Endothelial cell of umbilical vein (primary cell): ENCODE measurements around the gene C10orf53. TPM values are rescaled to one million over a fixed set of nuclear protein-coding genes. Genes with fewer than 3 reads are reported as not detected.

ENCODE experiments used
- BruUV-seq: library from RNA; stranded (reverse); fragments of 400-500 nt; replicated peaks from 2 replicates; lab custom pipeline; 2021; lab: Mats Ljungman, UMichigan
- CTCF ChIA-PET: fragments of 300-600, 350-600 bp; sonication (Branson Sonifier 250); formaldehyde crosslinking; loops from one replicate; lab custom pipeline; 2021; ENCODE audit warnings: antibody characterized with exemption, inconsistent platforms; lab: Charles Lee
- POLR2A ChIA-PET: fragments of 300-600, 350-600 bp; sonication (Branson Sonifier 250); formaldehyde crosslinking; loops from one replicate; lab custom pipeline; 2021; ENCODE audit warnings: antibody characterized with exemption, inconsistent platforms; lab: Charles Lee
- DNase-seq: peaks from one replicate; pipeline ENCODE4 v3.0.0-alpha.2; 2011; ENCODE audit warnings: low read depth, low spot score
- FAIRE-seq: peaks from 2 replicates; lab custom pipeline; 2011; peaks lifted over from hg19 to GRCh38; lab: Jason Lieb, UNC
- H2AFZ ChIP-seq: 2 replicates; pipeline ENCODE4 v1.6.0; 2012; ENCODE audit warnings: low read depth, low read length, control low read depth, inconsistent platforms
- H3K27ac ChIP-seq: 2 replicates; pipeline ENCODE4 v1.5.1; 2011; ENCODE audit warnings: low read depth, mild to moderate bottlenecking, control low read depth, low read length, moderate library complexity; ENCODE audit not compliant: insufficient read depth
- H3K27me3 ChIP-seq, 2 experiments: 2 replicates each; pipeline versions ENCODE4 v1.6.0 to v1.6.1; 2011; ENCODE audit warnings: low read length in 2 of 2, mixed read lengths in 1 of 2; ENCODE audit not compliant: control insufficient read depth in 2 of 2, insufficient read depth in 2 of 2
- H3K36me3 ChIP-seq, 2 experiments: 2 replicates in 1 of 2; 3 replicates in 1 of 2; pipeline ENCODE4 v1.5.1; 2011; ENCODE audit warnings: low read length in 2 of 2, mild to moderate bottlenecking in 1 of 2, moderate library complexity in 1 of 2; ENCODE audit not compliant: control insufficient read depth in 2 of 2, insufficient read depth in 2 of 2; ENCODE audit errors: extremely low read depth in 1 of 2
- H3K4me1 ChIP-seq: 3 replicates; pipeline ENCODE4 v1.5.1; 2011; ENCODE audit warnings: mild to moderate bottlenecking, low read length; ENCODE audit not compliant: control insufficient read depth, insufficient read depth; ENCODE audit errors: extremely low read depth
- H3K4me2 ChIP-seq: 2 replicates; pipeline ENCODE4 v1.6.1; 2011; ENCODE audit warnings: low read length, control low read depth, mixed read lengths; ENCODE audit not compliant: insufficient read depth
- H3K4me3 ChIP-seq, 3 experiments: fragments of 200-600 bp in 1 of 3; sonication (generic), shearing (Covaris generic) in 1 of 3; replicated peaks in 1 of 3; 2 replicates each; pipeline ENCODE4 v1.5.1; 2011 to 2016; ENCODE audit warnings: control low read depth in 3 of 3, low read length in 3 of 3, mild to moderate bottlenecking in 2 of 3, inconsistent platforms in 1 of 3, low read depth in 1 of 3, moderate library complexity in 1 of 3; ENCODE audit not compliant: insufficient read depth in 1 of 3
- H3K79me2 ChIP-seq: 2 replicates; pipeline ENCODE4 v1.6.0; 2012; ENCODE audit warnings: low read length, inconsistent platforms; ENCODE audit not compliant: control insufficient read depth, insufficient read depth
- H3K9ac ChIP-seq: replicated peaks from 2 replicates; pipeline ENCODE3; 2011; ENCODE audit warnings: low read length, control low read depth; ENCODE audit not compliant: insufficient read depth; ENCODE audit errors: extremely low read depth
- H3K9me1 ChIP-seq: replicated peaks from 3 replicates; pipeline ENCODE4 v1.6.0; 2011; ENCODE audit warnings: mild to moderate bottlenecking, low read length; ENCODE audit not compliant: control insufficient read depth, insufficient read depth; ENCODE audit errors: extremely low read depth
- H3K9me3 ChIP-seq: replicated peaks from 2 replicates; pipeline ENCODE4 v1.5.1; 2012; ENCODE audit warnings: low read length, inconsistent platforms; ENCODE audit not compliant: control insufficient read depth, insufficient read depth
- H4K20me1 ChIP-seq: replicated peaks from 2 replicates; pipeline ENCODE3; 2011; ENCODE audit warnings: mild to moderate bottlenecking, low read length; ENCODE audit not compliant: control insufficient read depth, insufficient read depth; ENCODE audit errors: extremely low read depth
- CTCF ChIP-seq, 2 donors: IDR thresholded peaks; 1 replicate in 1 of 2; 2 replicates in 1 of 2; pipeline ENCODE4 v1.5.1; 2011; ENCODE audit warnings: low read length in 2 of 2, mild to moderate bottlenecking in 2 of 2, moderate library complexity in 2 of 2, control low read depth in 1 of 2, inconsistent platforms in 1 of 2, low read depth in 1 of 2; ENCODE audit not compliant: insufficient read depth in 1 of 2; ENCODE audit errors: extremely low read depth in 1 of 2
- EZH2 ChIP-seq: IDR thresholded peaks from 2 replicates; pipeline ENCODE4 v1.6.1; 2012; ENCODE audit warnings: borderline replicate concordance, low read depth, mild to moderate bottlenecking, moderate library complexity, low read length, inconsistent platforms; ENCODE audit not compliant: severe bottlenecking
- FOS ChIP-seq: IDR thresholded peaks from 2 replicates; pipeline ENCODE4 v1.6.1; 2011; ENCODE audit warnings: mild to moderate bottlenecking, low read length, moderate library complexity, borderline replicate concordance; ENCODE audit not compliant: insufficient read depth
- GATA2 ChIP-seq: IDR thresholded peaks from 2 replicates; pipeline ENCODE4 v1.7.0; 2011; ENCODE audit warnings: low read depth, mild to moderate bottlenecking, moderate library complexity, mixed read lengths, low read length; ENCODE audit not compliant: insufficient read length, insufficient read depth
- JUN ChIP-seq: IDR thresholded peaks from 2 replicates; pipeline ENCODE4 v1.6.1; 2011; ENCODE audit warnings: borderline replicate concordance, low read depth; ENCODE audit not compliant: insufficient read length, insufficient read depth
- MAX ChIP-seq: IDR thresholded peaks from 2 replicates; pipeline ENCODE4 v1.6.1; 2011; ENCODE audit not compliant: insufficient read depth, insufficient read length
- MYC ChIP-seq: IDR thresholded peaks from one replicate; pipeline ENCODE4 v1.6.1; 2011; ENCODE audit warnings: mild to moderate bottlenecking, low read depth, low read length
- POLR2A ChIP-seq: IDR thresholded peaks from 2 replicates; pipeline ENCODE4 v1.6.1; 2012; ENCODE audit warnings: low read depth, mild to moderate bottlenecking, control low read depth, low read length
- POLR2AphosphoS5 ChIP-seq: IDR thresholded peaks from 2 replicates; pipeline ENCODE4 v1.6.1; 2012; ENCODE audit warnings: low read depth, mild to moderate bottlenecking, control low read depth, low read length, moderate library complexity; ENCODE audit not compliant: insufficient read depth
- dilution Hi-C: fragments of 300-500 bp; cut with MboI; formaldehyde crosslinking; loops from one replicate; pipeline ENCODE4 v1.15.0; 2019; ENCODE audit warnings: low sequenced_read_pairs; ENCODE audit not compliant: extremely low pct_ligation_motif_present
- intact Hi-C: fragments of 100-400 bp; cut with micrococcal nuclease; formaldehyde crosslinking; loops from one replicate; pipeline ENCODE4 v1.10.0; 2022
- polyA plus RNA-seq, 4 experiments: library from polyadenylated mRNA; depleted of rRNA in 3 of 4; stranded (reverse) in 3 of 4; unstranded in 1 of 4; fragments of >200 nt; gene quantifications; 2 replicates each; pipeline versions ENCODE4 v1.2.1 to v1.2.3, GENCODE V29; 2011 to 2012; ENCODE audit warnings: missing spikeins in 1 of 4
- total RNA-seq: library from RNA; stranded (reverse); gene quantifications from 2 replicates; pipeline ENCODE4 v1.2.3, GENCODE V29; 2021

Gene C10orf53
- total and polyA plus RNA-seq, 2 donors (not counting 3 experiments of a cell fraction or from before 2014, with no cell fraction given) = not detected

- Histone ChIP-seq H3K27me3 (no peaks in the 10 kb centered on the region), H3K9ac (no peak overlapping the region), H3K9me1 (no peaks in the 10 kb centered on the region), H3K79me2 (no peaks in the 10 kb centered on the region), H3K9me3 (no peaks in the 10 kb centered on the region), H3K36me3 (no peaks in the 10 kb centered on the region), H3K27ac (no peak overlapping the region), H4K20me1 (no peaks in the 10 kb centered on the region), H3K4me2 (no peak overlapping the region), H2AFZ (no peak overlapping the region), H3K4me1 (no peaks in the 10 kb centered on the region), H3K4me3 (no peak overlapping the region)
- no TSS peak for BruUV-seq
- no peak for TF ChIP-seq MYC
- TF ChIP-seq GATA2 = no peak
- no peak for TF ChIP-seq EZH2
- no peak for TF ChIP-seq POLR2AphosphoS5
- no peak for TF ChIP-seq MAX
- TF ChIP-seq JUN = no peak
- no peak for TF ChIP-seq POLR2A
- TF ChIP-seq CTCF (IDR thresholded peaks at IDR 0.05; ENCODE audit: extremely low read depth in 1 of 2, insufficient read depth in 1 of 2, low read depth in 1 of 2, low read length in 2 of 2) = no peak
- no peak for TF ChIP-seq FOS
- dilution Hi-C loops (no loop called here), intact Hi-C loops (no loop called here)
- no peak for DNase-seq
- ChIA-PET POLR2A (no interaction called here), CTCF (no interaction called here)
- FAIRE-seq = no peak
Measured at GRCh38 chr10:49742683-49743463, 63.4 kb downstream of the C10orf53 start.
